Endothelial cell of umbilical vein (primary cell): ENCODE results near the gene ATG7.

Experiments used
- EZH2 ChIP-seq: IDR thresholded peaks from 2 replicates; pipeline ENCODE4 v1.6.1; 2012; ENCODE audit warnings: borderline replicate concordance, low read depth, mild to moderate bottlenecking, moderate library complexity, low read length, inconsistent platforms; ENCODE audit not compliant: severe bottlenecking
- FOS ChIP-seq: IDR thresholded peaks from 2 replicates; pipeline ENCODE4 v1.6.1; 2011; ENCODE audit warnings: mild to moderate bottlenecking, low read length, moderate library complexity, borderline replicate concordance; ENCODE audit not compliant: insufficient read depth
- JUN ChIP-seq: IDR thresholded peaks from 2 replicates; pipeline ENCODE4 v1.6.1; 2011; ENCODE audit warnings: borderline replicate concordance, low read depth; ENCODE audit not compliant: insufficient read length, insufficient read depth
- MYC ChIP-seq: IDR thresholded peaks from one replicate; pipeline ENCODE4 v1.6.1; 2011; ENCODE audit warnings: mild to moderate bottlenecking, low read depth, low read length
- POLR2A ChIP-seq: IDR thresholded peaks from 2 replicates; pipeline ENCODE4 v1.6.1; 2012; ENCODE audit warnings: low read depth, mild to moderate bottlenecking, control low read depth, low read length
- POLR2AphosphoS5 ChIP-seq: IDR thresholded peaks from 2 replicates; pipeline ENCODE4 v1.6.1; 2012; ENCODE audit warnings: low read depth, mild to moderate bottlenecking, control low read depth, low read length, moderate library complexity; ENCODE audit not compliant: insufficient read depth
- TF ChIP-seq, protein P1 (sequence below), 2 donors: IDR thresholded peaks; 1 replicate in 1 of 2; 2 replicates in 1 of 2; pipeline ENCODE4 v1.5.1; 2011; ENCODE audit warnings: low read length in 2 of 2, mild to moderate bottlenecking in 2 of 2, moderate library complexity in 2 of 2, control low read depth in 1 of 2, inconsistent platforms in 1 of 2, low read depth in 1 of 2; ENCODE audit not compliant: insufficient read depth in 1 of 2; ENCODE audit errors: extremely low read depth in 1 of 2
- TF ChIP-seq, protein P2 (sequence below): IDR thresholded peaks from 2 replicates; pipeline ENCODE4 v1.6.1; 2011; ENCODE audit not compliant: insufficient read depth, insufficient read length

DNA sequence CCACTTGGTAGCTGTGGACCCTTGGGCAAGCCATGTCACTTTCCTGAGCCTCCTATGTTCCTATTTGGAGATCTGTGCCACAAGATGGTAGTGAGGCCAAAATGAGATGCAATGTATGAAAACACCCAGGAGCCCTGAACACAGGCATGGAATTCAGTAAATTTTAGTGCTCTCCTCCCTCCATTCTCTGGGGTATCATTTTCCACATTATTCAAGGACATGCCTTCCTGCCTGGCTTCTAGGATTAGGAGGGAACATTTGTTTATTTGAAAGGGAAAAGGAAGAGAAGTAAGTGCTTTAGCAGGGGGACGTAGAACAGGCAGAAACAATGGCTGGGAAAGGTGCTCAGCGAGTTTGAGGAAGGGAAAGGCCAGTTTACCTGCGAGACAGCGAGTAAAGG, 98.8 kb downstream of the ATG7 start:
- TF ChIP-seq, protein P1, sequence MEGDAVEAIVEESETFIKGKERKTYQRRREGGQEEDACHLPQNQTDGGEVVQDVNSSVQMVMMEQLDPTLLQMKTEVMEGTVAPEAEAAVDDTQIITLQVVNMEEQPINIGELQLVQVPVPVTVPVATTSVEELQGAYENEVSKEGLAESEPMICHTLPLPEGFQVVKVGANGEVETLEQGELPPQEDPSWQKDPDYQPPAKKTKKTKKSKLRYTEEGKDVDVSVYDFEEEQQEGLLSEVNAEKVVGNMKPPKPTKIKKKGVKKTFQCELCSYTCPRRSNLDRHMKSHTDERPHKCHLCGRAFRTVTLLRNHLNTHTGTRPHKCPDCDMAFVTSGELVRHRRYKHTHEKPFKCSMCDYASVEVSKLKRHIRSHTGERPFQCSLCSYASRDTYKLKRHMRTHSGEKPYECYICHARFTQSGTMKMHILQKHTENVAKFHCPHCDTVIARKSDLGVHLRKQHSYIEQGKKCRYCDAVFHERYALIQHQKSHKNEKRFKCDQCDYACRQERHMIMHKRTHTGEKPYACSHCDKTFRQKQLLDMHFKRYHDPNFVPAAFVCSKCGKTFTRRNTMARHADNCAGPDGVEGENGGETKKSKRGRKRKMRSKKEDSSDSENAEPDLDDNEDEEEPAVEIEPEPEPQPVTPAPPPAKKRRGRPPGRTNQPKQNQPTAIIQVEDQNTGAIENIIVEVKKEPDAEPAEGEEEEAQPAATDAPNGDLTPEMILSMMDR (IDR thresholded peaks at IDR 0.05; ENCODE audit: extremely low read depth in 1 of 2, insufficient read depth in 1 of 2, low read depth in 1 of 2, low read length in 2 of 2) = no peak
- TF ChIP-seq POLR2A (no peak), EZH2 (no peak), MYC (no peak), FOS (no peak), POLR2AphosphoS5 (no peak), JUN (no peak)
- TF ChIP-seq, protein P2, sequence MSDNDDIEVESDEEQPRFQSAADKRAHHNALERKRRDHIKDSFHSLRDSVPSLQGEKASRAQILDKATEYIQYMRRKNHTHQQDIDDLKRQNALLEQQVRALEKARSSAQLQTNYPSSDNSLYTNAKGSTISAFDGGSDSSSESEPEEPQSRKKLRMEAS = no peak
